Thoracic aorta (tissue), 2 donors: ENCODE results near the gene ESYT2. TPM values are rescaled to one million over a fixed set of nuclear protein-coding genes. Genes with fewer than 3 reads are reported as not detected.
"Not testable (repeated sequence)": the region's sequence is repeated elsewhere in the genome, so short reads cannot be mapped to it uniquely, and the experiment has no call there.

Experiments
- ATAC-seq: fragments of 150-250 bp; one replicate; pipeline ENCODE4 v1.8.0; 2017; ENCODE audit warnings: low read depth; ENCODE audit not compliant: insufficient number of reproducible peaks, low FRiP score
- DNase-seq: peaks from one replicate; pipeline ENCODE4 v3.0.0-alpha.2; 2020; ENCODE audit warnings: low spot score
- H3K27ac ChIP-seq, 2 donors: fragments of 200-600 bp; sonication (generic); 1 replicate in 1 of 2; 2 replicates in 1 of 2; pipeline ENCODE4 v1.5.1; 2016; ENCODE audit warnings: mild to moderate bottlenecking in 2 of 2, moderate library complexity in 2 of 2
- H3K27me3 ChIP-seq: fragments of 200-600 bp; sonication (generic); replicated peaks from 2 replicates; pipeline ENCODE4 v1.6.0; 2016; ENCODE audit warnings: mild to moderate bottlenecking; ENCODE audit not compliant: insufficient read depth
- H3K36me3 ChIP-seq: fragments of 200-600 bp; sonication (generic); one replicate; pipeline ENCODE4 v1.5.1; 2016
- H3K4me1 ChIP-seq, 2 donors: fragments of 200-600 bp; sonication (generic); 1 replicate in 1 of 2; 2 replicates in 1 of 2; pipeline versions ENCODE4 v1.5.1 to v1.6.0; 2016; ENCODE audit warnings: low read depth in 2 of 2, mild to moderate bottlenecking in 1 of 2; ENCODE audit not compliant: control insufficient read depth in 1 of 2
- H3K4me3 ChIP-seq: fragments of 200-600 bp; sonication (generic); 2 replicates; pipeline ENCODE4 v1.5.1; 2016; ENCODE audit warnings: mild to moderate bottlenecking
- H3K9me3 ChIP-seq: fragments of 200-600 bp; sonication (generic); 2 replicates; pipeline ENCODE4 v1.5.1; 2016
- total RNA-seq, 2 donors: library from RNA; depleted of rRNA; stranded (reverse); fragments of >200 nt; gene quantifications; one replicate each; pipeline versions ENCODE4 v1.1.0 to v1.2.3, GENCODE V29; 2016
- TF ChIP-seq, protein P1 (sequence below): fragments of 200-600 bp; sonication (generic); IDR thresholded peaks from one replicate; pipeline ENCODE4 v1.5.1; 2019; ENCODE audit warnings: antibody characterized with exemption

Gene ESYT2, protein sequence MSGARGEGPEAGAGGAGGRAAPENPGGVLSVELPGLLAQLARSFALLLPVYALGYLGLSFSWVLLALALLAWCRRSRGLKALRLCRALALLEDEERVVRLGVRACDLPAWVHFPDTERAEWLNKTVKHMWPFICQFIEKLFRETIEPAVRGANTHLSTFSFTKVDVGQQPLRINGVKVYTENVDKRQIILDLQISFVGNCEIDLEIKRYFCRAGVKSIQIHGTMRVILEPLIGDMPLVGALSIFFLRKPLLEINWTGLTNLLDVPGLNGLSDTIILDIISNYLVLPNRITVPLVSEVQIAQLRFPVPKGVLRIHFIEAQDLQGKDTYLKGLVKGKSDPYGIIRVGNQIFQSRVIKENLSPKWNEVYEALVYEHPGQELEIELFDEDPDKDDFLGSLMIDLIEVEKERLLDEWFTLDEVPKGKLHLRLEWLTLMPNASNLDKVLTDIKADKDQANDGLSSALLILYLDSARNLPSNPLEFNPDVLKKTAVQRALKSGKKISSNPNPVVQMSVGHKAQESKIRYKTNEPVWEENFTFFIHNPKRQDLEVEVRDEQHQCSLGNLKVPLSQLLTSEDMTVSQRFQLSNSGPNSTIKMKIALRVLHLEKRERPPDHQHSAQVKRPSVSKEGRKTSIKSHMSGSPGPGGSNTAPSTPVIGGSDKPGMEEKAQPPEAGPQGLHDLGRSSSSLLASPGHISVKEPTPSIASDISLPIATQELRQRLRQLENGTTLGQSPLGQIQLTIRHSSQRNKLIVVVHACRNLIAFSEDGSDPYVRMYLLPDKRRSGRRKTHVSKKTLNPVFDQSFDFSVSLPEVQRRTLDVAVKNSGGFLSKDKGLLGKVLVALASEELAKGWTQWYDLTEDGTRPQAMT
- 100 to 1,000 TPM; 196 to 218 TPM for total RNA-seq

DNA sequence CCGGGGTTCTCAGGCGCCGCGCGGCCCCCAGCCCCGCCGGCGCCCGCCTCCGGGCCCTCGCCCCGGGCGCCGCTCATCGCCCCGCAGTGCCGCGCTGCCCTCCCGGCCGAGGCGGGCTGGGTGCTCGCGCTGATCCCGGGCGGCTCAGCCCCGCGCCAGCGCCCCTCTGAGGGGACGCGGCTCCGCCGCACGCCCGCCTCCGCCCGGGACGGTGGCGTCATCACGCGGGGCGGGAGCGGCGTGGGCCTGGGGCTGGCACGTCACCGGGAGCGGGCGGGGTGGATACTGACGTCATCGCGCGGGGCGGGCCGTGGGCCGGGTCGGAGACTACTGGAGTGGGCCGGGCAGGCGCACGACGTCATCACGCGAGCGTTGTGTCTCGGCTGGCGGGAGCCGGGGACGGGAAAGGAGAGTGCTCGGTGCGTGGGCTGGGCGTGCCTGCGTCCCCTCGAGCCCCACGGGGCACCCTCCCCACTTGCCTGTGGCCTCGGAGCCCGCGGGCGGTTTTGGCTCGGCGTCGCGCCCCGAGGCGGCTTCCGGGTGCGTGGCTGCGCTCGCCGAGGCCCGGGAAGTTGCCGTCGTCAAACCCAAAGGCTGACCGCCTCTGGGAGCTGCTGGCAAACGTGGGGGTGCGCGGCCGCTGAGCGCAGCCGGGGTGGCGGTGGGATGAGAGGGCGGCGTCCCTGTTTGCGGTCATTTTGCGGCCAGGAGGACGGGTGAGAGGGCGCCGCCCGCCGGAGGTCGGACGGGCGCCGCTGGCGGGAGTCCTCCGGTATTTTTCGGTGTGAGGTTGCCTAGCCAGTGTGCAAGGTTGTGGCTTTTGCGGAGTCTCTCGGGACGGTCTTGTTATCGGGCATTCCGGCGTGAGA lies at the start of gene ESYT2:
Gene ESYT2, minus strand, starts transcription at position 168 of the 869 bp plus-strand sequence. Its CDS starts 91 bp downstream, at position 77.
- H3K36me3 ChIP-seq = no peaks in the 10 kb centered on the region
- TF ChIP-seq, protein P1, sequence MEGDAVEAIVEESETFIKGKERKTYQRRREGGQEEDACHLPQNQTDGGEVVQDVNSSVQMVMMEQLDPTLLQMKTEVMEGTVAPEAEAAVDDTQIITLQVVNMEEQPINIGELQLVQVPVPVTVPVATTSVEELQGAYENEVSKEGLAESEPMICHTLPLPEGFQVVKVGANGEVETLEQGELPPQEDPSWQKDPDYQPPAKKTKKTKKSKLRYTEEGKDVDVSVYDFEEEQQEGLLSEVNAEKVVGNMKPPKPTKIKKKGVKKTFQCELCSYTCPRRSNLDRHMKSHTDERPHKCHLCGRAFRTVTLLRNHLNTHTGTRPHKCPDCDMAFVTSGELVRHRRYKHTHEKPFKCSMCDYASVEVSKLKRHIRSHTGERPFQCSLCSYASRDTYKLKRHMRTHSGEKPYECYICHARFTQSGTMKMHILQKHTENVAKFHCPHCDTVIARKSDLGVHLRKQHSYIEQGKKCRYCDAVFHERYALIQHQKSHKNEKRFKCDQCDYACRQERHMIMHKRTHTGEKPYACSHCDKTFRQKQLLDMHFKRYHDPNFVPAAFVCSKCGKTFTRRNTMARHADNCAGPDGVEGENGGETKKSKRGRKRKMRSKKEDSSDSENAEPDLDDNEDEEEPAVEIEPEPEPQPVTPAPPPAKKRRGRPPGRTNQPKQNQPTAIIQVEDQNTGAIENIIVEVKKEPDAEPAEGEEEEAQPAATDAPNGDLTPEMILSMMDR = peak; percentile 9
- peaks cover 24 to 36% of the 10 kb centered on the region in 2 donors for H3K4me1 ChIP-seq

DNA sequence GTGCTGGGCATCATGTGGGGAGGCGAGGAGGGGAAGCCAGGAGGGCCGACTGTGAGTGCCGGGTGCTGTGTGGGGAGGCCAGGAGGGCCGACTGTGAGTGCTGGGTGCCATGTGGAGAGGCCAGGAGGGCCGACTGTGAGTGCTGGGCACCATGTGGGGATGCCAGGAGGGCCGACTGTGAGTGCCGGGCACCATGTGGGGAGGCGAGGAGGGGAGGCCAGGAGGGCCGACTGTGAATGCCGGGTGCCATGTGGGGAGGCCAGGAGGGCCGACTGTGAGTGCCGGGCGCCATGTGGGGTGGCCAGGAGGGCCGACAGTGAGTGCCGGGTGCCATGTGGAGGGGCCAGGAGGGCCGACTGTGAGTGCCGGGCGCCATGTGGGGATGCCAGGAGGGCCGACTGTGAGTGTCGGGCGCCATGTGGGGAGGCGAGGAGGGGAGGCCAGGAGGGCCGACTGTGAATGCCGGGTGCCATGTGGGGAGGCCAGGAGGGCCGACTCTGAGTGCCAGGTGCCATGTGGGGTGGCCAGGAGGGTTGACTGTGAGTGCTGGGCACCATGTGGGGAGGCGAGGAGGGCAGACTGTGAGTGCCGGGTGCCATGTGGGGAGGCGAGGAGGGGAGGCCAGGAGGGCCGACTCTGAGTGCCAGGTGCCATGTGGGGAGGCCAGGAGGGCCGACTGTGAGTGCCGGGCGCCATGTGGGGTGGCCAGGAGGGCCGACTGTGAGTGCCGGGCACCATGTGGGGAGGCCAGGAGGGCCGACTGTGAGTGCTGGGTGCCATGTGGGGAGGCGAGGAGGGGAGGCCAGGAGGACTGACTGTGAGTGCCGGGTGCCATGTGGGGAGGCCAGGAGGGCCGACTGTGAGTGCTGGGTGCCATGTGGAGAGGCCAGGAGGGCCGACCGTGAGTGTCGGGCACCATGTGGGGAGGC lies 49.1 kb upstream of the ESYT2 start:
- peak overlapping the region; percentile 46 to 51 for H3K27ac ChIP-seq
- not testable (repeated sequence) for H3K9me3 ChIP-seq, H3K4me3 ChIP-seq, ATAC-seq, DNase-seq, H3K36me3 ChIP-seq, H3K27me3 ChIP-seq
- peaks cover 0 to 15% of the 10 kb centered on the region in 2 donors for H3K4me1 ChIP-seq

More for the DNA sequence above, at the start of gene ESYT2:
- ATAC-seq = peak; percentile 95
- Histone ChIP-seq H3K9me3 (no peaks in the 10 kb centered on the region), H3K27me3 (no peaks in the 10 kb centered on the region), H3K27ac (peak within 1 kb of the TSS; percentile 90 to 97), H3K4me3 (peak within 1 kb of the TSS; percentile 99)
- peak; percentile 94 for DNase-seq

DNA sequence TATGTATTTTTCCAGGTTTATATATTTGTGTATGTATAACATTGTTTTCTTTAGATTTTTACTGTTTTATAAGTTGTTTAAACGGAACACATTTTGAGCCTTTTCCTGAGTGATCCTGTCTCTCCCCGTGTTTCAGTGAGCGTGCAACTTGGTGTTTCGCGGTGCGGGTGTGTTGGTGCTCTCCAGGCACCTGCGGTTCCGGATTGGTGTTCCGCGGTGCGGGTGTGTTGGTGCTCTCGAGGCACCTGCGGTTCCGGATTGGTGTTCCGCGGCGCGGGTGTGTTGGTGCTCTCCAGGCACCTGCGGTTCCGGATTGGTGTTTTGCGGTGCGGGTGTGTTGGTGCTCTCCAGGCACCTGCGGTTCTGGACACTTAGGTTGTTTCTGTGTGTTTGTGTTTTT lies 47.7 kb upstream of the ESYT2 start:
- Histone ChIP-seq H3K4me3 (no peak overlapping the region), H3K9me3 (no peaks in the 10 kb centered on the region), H3K27ac (peak overlapping the region; percentile 46 to 51), H3K4me1 (peaks cover 0 to 15% of the 10 kb centered on the region in 2 donors), H3K36me3 (peaks cover 2% of the 10 kb centered on the region), H3K27me3 (no peaks in the 10 kb centered on the region)
- ATAC-seq (no peak), DNase-seq (no peak)
- TF ChIP-seq, protein P1 = no peak

DNA sequence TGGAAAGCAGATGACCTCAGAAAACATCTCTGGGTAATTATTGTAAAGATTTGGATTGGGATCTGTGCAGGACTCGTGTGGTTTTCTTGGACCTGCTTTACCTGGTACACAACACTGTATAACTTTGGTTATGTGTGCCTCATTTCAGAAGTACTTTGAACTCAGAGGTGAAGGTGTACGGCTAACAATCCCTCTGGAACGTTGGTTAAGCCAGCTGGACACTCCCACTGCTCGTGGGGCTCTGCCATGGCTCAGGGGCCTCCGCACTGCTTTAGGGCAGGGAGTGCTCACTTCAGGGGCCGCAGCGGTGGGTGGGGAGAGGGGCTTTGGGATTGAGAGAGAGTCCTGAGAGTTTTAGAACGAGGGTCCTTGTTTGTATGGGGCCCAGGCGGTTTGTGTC lies 40.6 kb upstream of the ESYT2 start:
- Histone ChIP-seq H3K27ac (no peak overlapping the region), H3K36me3 (peaks cover 9% of the 10 kb centered on the region), H3K9me3 (no peaks in the 10 kb centered on the region), H3K4me3 (no peak overlapping the region), H3K4me1 (peaks cover 0 to under 1% of the 10 kb centered on the region in 2 donors), H3K27me3 (no peaks in the 10 kb centered on the region)
- ATAC-seq (no peak), DNase-seq (no peak)
- TF ChIP-seq, protein P1 = no peak
